Measurements from ENCODE around the gene XRCC3. TPM values are rescaled to one million over a fixed set of nuclear protein-coding genes. Genes with fewer than 3 reads are reported as not detected.

XRCC3 gene
- total RNA-seq, 1 donor from 2014 or later, result 35.2 TPM

DNA sequence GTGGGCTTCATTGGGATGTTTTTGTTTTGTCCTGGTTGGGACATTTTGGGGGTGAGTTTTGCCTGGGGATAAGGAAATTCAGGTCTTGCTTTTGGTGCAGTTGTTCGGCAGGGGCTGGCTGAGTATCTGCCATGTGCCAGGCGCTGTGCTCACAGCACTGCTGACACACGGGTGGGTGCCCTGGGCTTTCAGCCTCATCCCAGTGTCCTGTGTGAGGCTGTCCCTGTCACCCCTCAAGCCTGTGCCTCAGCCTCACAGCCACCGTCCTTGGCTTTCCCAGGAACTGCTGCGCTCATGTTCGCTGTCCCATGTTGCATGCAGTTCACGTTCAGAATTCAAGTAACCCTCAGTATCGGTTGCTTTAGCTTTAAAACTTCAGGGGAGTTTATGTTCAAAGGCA lies 24.9 kb downstream of the XRCC3 start:
- Mint-ChIP-seq H3K9me3 (no peaks in the 10 kb centered on the region), H3K27ac (no peak overlapping the region), H3K36me3 (peaks cover 7% of the 10 kb centered on the region), H3K4me3 (no peak overlapping the region), H3K27me3 (no peaks in the 10 kb centered on the region), H3K4me1 (ENCODE audit: unreplicated experiment) (peaks cover 2% of the 10 kb centered on the region)
- DNase-seq (ENCODE audit: extremely low spot score, unreplicated experiment), result no peak
- no peak for TF ChIP-seq CTCF (conservative IDR thresholded peaks at IDR 0.05)

DNA sequence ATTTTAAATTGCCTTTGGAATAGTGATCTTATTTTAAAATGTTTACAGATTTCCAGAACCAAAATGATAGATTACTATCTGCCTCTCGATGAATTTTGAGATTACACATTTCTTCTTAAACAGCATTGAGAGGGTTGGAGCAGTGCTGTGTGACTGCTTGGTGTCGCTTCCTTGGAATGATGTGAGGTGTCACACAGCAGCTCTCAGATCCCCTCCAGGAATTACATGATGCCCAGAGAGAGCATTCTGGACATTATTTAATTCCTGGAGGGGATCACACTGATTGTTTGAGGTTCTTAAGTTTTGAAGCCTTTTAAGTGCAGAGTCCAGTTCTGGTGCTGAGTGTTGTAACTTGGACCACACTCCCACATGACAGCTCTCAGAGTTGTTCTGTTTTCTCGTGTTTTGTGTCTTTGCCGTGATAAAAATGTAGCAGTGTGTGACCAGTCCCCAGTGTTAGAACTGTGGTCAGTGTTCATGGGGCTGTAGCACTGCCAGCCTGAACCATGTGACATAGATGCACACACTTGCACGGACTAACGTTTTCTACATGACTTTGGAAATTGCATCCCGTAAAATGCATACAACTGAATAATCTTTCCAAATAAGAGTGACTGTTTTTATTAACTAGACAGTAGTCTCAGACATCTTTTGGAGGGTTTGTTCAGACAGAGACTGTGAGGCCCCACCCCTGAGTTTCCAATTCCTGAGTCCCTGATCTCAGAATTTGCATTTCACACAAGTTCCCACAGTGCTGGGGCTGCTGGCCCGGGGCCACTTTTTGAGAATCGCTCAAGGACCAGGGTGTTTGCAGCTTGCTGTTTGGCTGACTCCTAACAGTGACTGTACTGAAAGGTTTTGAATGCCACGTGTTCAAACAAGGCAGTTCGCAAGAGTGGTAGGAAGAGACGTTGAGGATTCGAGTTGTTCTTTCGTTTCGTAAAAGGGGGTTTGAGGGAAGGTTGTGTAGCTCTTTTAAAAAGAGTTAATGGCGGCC lies 26.0 kb downstream of the XRCC3 start:
- Mint-ChIP-seq H3K9me3 (no peaks in the 10 kb centered on the region), H3K27ac (no peak overlapping the region), H3K4me1 (ENCODE audit: unreplicated experiment) (no peaks in the 10 kb centered on the region), H3K27me3 (no peaks in the 10 kb centered on the region), H3K4me3 (no peak overlapping the region), H3K36me3 (peaks cover 7% of the 10 kb centered on the region)
- TF ChIP-seq CTCF (conservative IDR thresholded peaks at IDR 0.05), result no peak
- DNase-seq (ENCODE audit: extremely low spot score, unreplicated experiment), result no peak

- Mint-ChIP-seq H3K4me1 (ENCODE audit: unreplicated experiment) (no peaks in the 10 kb centered on the region), H3K27me3 (no peaks in the 10 kb centered on the region), H3K36me3 (peaks cover 7% of the 10 kb centered on the region), H3K4me3 (no peak overlapping the region), H3K9me3 (no peaks in the 10 kb centered on the region), H3K27ac (no peak overlapping the region)
- TF ChIP-seq CTCF (conservative IDR thresholded peaks at IDR 0.05), result no peak
- no peak for DNase-seq (ENCODE audit: extremely low spot score, unreplicated experiment)
Observed at GRCh38 chr14:103688441-103688840, 26.8 kb downstream of the XRCC3 start.

DNA sequence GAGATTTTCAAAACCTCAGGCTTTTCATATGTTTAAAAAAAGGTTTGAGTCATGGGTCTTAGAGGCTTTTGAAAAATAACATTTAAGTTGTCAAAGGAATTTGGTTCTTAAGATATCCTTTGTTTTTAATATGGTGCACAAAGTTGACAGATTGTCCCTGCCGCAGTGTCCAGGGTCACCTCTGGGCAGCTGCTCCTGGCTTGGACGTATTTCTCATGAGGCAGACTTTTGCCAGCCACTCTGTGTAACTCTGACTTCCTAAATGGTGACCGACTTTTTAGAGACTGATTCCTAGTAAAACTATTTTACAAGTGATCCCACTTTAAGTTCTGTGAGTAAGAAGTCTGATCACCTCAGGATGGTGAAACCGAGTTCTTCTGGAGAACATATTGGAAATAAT lies 27.5 kb downstream of the XRCC3 start:
- Mint-ChIP-seq H3K4me1 (ENCODE audit: unreplicated experiment) (no peaks in the 10 kb centered on the region), H3K9me3 (no peaks in the 10 kb centered on the region), H3K27ac (no peak overlapping the region), H3K36me3 (peaks cover 12% of the 10 kb centered on the region), H3K27me3 (no peaks in the 10 kb centered on the region), H3K4me3 (no peak overlapping the region)
- DNase-seq (ENCODE audit: extremely low spot score, unreplicated experiment), result no peak
- TF ChIP-seq CTCF (conservative IDR thresholded peaks at IDR 0.05), result no peak

- Mint-ChIP-seq H3K27me3 (no peaks in the 10 kb centered on the region), H3K4me3 (no peak overlapping the region), H3K27ac (no peak overlapping the region), H3K36me3 (peaks cover 12% of the 10 kb centered on the region), H3K9me3 (no peaks in the 10 kb centered on the region), H3K4me1 (ENCODE audit: unreplicated experiment) (no peaks in the 10 kb centered on the region)
- no peak for TF ChIP-seq CTCF (conservative IDR thresholded peaks at IDR 0.05)
- DNase-seq (ENCODE audit: extremely low spot score, unreplicated experiment), result no peak
Observed at GRCh38 chr14:103686831-103687485, 28.3 kb downstream of the XRCC3 start.
